Non-pigmented ciliary epithelial cell (primary cell): ENCODE results near the gene ARHGEF11.

ENCODE experiments used
- DNase-seq: peaks from one replicate; pipeline ENCODE4 v3.0.0-alpha.2; 2010; ENCODE audit warnings: low read depth

ARHGEF11 gene

DNA sequence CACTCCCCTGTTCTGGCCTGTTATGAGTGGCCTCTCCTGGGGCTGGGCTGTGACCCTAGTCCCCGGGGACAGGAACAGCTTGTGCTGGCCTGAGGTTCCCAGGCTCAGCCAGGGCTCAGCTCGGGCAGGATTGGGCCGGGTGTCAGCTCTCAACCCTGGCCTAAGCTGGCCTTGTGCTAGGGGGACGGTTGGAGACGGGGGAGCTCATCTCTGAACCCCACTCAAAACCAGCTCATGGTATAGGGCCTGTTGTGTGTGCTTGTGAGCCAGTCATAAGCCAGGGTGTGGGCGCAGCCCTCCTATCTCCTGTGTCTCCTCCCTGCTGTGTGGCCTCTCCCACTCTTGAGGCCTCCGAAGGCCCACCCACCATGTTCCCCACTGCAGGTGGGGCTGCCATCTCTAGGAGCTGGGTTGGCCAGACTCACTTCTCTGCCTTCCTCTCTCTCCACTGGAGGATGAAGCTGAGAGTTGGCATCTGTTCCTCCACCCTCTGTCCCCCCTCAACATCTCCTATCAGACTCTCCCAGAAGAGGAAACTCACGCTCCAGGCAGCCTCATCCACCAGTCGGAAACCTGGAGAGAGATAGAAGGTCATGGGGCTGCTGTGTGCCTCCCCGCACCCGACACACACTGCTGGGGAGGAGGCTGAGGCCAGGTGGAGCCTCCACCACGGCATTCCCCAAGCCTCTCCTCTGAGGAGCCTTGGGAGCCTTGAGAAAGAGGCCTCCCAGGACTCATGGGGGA, 150.7 kb downstream of the ARHGEF11 start:
- no peak for DNase-seq

DNA sequence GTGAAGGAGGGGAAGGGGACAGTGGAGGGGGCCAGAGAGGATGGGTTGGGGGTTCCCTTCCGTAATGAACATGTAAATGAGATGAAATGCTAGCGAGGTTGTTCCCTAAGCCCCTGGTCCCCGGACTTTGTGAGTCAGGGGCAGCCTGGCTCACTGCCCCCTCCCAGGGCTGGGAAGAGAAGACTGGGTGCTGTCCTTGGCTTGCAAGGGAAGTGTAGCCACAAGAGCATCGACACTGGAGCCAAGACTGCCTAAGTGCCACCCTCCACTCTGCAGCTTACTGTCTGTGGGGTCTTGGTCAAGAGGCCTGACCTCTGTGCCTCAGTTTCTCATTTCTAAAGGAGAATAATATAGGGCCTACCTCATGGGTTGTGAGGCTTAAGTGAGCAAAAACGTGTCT, 151.5 kb downstream of the ARHGEF11 start:
- no peak for DNase-seq

DNA sequence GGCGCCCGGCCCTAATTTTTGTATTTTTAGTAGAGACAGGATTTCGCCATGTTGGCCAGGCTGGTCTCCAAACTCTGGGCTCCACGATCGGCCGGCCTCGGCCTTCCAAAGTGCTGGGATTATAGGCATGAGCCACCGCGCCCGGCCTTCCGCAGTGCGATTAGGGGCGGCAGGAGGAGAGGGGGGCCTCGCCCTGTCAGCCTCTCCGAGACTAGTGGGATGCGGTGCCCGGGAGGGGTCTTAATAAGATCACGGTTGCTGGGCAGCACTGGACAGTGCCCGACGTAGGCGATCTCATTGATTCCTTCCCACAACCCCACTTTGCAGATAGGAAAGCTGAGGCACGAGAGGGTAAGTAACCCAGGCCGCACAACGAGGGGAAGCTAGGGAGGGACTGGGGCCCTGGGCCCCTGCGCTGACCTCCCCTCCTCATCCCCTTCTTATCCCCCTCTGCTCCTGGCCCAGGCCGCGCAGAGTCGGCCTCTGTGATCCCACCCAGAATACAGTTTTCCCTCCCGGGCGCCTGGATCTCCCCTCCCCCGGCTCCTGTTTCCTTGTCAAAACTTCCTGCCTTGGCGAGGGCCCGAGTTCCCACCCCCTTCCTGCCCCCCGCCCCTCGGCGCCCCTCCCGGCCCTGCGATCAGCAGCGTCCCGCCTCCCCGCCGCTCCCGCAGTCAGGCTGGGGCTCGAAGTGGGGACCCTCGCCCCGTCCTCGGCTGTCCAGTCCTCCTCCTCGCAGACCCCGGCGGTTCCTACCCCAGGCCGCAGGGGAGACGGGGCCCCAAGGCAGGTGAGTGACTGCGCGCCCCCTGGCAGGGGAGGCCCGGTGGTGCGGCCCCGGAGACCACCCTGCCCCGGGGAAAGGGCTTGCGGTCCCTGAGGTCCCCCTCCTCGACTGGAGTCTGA, 152.2 kb downstream of the ARHGEF11 start, which contains the start of gene PEAR1:
Gene PEAR1 (plus strand): TSS at position 671 of the 906 bp plus-strand sequence. CDS start 10,209 bp downstream, outside the sequence.
- DNase-seq, result no peak

DNA sequence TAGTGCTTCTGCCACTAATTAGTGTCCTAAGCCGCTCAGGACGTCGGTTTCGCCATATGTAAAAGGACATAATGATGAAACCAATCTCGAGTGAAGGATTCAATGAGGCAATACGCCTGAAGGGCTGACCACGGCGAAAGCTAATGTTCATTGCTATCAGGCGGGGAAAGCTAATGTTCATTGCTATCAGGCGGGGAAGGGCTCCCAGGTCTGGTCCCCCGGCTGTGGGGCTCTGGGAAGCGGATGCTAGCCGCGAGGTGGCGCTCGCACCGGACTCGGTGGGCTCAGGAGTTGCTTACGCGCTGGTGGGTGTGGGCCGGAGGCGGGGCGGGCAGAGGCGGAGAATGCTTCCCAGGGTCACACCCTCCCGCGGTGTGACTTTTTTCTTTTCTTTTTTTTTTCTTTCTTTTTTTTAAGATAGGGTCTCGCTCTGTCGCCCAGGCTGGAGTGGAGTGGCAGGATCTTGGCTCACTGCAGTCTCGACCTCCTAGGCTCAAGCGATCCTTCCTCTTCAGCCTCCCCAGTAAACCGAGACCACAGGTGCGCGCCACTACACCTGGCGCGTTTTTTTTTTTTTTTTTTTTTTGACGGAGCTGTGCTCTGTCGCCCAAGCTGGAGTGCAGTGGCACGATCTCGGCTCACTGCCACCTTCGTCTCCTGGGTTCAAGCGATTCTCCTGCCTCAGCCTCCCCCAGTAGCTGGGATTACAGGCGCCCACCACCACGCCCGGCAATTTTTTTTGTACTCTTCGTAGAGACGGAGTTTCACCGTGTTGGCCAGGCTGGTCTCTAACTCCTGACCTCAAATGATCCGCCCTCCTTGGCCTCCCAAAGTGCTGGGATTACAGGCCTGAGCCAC, 153.1 kb downstream of the ARHGEF11 start:
- no peak for DNase-seq

DNA sequence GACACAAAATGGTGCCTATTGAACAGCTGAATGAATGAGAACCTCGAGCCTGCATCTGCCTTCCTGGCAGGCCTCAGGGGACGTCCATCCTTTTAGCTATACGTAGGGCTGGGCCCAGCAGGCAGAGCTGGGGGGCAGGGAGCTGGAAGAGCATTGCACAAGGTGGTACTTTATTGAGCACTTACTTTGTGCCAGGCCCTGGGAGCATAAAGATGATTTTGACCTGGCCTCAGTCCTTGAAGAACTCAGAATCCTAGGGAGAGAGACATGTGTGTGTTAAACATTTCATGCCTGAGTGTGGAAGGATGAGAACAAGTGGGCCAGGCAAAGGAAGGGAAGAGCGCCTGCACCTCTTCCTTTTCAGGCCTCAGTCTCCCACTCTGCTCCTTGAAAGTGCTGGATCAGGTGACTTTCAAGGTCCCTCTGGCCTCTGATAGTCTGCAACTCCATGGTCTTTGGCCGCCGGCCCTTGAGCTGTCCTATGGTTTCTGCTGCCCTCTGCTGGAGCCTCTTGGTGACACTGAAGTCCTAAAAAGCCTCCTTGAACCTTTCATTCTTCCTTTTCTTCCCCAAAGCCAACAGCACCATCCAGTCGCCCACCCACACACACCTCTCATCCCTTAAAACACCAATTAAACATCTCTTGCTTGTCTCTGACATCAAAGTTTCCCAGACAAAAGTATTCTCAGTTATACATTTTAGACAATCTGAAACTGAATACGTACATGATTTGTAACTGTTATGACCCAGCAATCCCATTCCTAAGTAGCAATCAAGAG, 155.6 kb downstream of the ARHGEF11 start:
- DNase-seq, result no peak

DNA sequence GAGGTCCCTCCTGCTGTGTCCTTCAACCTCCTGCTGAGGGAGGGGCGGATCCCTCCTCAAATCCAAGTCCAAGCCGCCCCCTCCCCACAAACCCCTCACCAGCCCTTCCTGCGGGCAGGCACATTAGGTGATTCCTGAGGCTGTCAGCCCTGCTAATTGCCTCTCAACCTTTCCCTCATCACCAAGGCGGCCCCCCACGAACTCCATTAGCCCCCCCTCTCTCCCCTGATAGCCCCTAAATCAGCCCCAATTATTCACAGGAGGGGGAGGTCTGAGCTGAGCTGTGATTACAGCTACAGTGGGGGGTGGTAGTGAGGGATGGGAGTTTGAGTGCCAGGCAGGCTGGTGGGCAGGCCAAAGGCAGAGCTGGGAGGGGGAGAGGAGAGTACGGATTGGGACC, 157.8 kb downstream of the ARHGEF11 start:
- no peak for DNase-seq

DNA sequence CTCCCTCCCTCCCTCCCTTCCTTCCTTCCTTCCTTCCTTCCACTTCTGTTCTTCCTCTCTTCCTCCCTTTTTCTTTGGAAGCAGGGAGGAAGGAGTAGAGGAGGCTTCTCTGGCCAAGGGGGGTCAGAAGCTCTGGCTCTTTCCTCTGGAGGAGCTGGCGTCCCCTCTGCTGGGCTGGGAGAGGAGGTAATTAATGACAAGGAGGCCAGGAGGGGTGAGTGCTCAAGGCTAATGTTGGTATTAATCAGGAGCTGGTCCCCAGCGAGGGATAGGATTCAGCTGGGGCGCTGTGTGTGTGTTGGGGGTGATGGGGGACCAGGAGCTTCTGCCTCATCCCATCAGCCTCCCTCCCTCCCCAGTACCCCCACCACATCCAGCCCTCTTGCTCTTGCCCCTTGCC, 158.2 kb downstream of the ARHGEF11 start:
- DNase-seq, result no peak

DNA sequence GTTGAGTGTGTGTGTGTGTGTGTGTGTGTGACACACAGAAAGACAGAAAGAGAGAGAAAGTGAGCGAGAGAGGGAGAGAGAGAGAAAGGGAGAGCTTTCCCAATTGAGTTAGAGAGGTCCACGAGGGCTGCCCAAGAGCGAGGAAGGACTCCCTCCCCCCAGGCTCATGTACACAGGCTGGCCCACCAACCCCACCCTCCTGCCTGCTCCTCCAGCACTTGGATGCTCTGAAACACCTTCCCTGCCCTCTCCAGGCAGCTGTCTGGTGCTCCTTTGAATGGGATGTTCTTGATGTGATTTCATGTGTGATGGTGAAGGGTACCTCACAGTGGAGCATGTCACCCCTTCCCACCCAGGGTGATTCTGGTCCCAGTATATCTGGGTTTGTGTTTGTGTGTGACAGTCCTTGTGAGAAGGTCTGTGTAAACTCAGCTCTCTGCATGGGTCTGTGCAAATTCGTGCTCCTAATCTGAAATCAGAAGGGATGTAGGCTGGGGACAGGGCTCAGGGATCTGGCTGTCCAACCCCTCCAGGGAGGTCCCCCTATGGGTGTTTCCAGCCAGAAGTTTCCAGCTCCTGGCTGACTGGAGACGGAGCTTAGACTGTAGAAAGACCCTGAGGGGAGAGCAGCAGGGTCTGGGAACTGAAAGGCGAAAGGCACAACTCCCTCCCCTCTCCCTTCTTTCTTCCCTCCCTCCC, 158.8 kb downstream of the ARHGEF11 start:
- no peak for DNase-seq

DNA sequence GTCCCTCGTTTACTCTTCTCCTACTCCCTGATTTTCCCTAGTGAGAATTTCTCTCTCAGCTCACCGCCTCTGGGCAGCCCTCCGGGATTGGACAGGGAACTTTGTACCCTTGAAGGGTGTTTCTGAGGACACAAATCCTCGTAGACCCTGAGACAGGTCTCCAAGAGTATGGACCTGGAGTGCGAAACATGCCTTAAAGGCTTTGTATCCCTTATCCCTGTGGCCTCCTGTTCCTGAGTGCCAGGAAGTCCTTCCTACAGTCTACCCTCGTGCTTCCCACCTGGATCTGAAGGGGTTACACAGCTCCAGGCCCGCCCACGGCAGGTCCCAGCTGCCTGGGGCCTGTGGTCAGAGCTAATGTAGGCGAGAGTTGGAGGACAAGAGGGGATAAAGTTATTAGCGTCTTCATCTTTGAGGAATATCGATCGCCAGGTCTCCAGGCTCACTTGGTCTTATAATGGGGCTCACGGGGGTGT, 159.6 kb downstream of the ARHGEF11 start:
- no peak for DNase-seq

DNA sequence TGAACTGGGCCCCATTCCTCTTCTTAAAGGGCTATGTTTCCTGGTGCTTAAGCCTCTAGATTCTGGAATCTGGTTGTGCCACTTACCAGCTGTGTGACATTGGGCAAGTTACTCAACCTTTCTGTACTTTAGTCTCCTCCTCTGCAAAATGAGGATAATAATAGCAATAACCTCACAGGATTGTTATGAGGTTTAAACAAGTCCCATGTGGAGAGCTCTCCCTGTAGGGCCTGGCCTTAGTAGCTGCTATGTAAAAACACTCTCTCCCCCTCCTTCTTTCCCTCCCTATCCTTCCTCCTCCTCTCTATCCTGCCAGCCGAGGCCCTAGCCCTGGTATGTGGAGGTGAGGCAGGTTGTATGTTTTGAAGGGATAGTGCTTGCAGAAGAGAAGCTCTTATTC, 160.2 kb downstream of the ARHGEF11 start:
- no peak for DNase-seq
